ENCODE data around the gene FAS. TPM values are rescaled to one million over a fixed set of nuclear protein-coding genes. Genes with fewer than 3 reads are reported as not detected.

The FAS gene
- total and polyA plus RNA-seq, 2 experiments from 2014 or later, result 7.3 to 14.1 TPM

DNA sequence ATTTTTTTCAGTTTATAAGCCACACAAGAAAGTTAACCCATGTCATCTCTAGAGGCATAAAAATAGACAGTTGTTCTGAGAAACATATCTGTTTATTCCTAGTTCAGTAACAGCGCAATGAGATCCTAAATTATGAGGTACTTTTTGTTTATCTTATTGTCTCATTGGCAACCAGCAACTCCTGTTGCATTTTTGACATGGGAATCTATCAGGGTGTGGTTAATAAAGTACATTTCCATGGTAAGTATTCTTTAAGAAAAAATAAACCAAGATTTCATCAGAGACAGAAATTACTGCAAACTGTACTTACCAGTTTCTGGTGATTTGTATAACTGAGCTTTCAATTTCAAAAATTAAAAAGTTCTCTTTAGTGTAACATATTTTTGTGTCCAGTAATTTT is 9.0 kb downstream of the FAS start:
- no peak for DNase-seq (ENCODE audit: low spot score)
- Histone ChIP-seq H3K9me3 (ENCODE audit: low read depth) (no peaks in the 10 kb centered on the region), H3K4me3 (no peak overlapping the region), H3K36me3 (replicated peaks; ENCODE audit: insufficient read depth, low read depth) (no peaks in the 10 kb centered on the region), H2AFZ (no peak overlapping the region), H4K20me1 (ENCODE audit: insufficient read depth, poor library complexity, severe bottlenecking) (no peaks in the 10 kb centered on the region), H3K4me2 (no peak overlapping the region), H3K27ac (no peak overlapping the region), H3K9me2 (replicated peaks; ENCODE audit: insufficient read depth) (no peaks in the 10 kb centered on the region), H3K4me1 (ENCODE audit: insufficient read depth) (no peaks in the 10 kb centered on the region), H3K79me2 (no peaks in the 10 kb centered on the region), H3K27me3 (no peaks in the 10 kb centered on the region)
- TF ChIP-seq EZH2phosphoT487 (IDR thresholded peaks at IDR 0.05; ENCODE audit: low read depth, severe bottlenecking, unreplicated experiment), result no peak
- TF ChIP-seq EZH2 (IDR thresholded peaks at IDR 0.05; ENCODE audit: borderline replicate concordance), result no peak
- TF ChIP-seq CTCF (IDR thresholded peaks at IDR 0.05; ENCODE audit: poor library complexity), result no peak
- WGBS (ENCODE audit: low lambda C conversion rate, missing lambda C conversion rate), result 70% methylated on average over 1 of the region's 1 CpG

DNA sequence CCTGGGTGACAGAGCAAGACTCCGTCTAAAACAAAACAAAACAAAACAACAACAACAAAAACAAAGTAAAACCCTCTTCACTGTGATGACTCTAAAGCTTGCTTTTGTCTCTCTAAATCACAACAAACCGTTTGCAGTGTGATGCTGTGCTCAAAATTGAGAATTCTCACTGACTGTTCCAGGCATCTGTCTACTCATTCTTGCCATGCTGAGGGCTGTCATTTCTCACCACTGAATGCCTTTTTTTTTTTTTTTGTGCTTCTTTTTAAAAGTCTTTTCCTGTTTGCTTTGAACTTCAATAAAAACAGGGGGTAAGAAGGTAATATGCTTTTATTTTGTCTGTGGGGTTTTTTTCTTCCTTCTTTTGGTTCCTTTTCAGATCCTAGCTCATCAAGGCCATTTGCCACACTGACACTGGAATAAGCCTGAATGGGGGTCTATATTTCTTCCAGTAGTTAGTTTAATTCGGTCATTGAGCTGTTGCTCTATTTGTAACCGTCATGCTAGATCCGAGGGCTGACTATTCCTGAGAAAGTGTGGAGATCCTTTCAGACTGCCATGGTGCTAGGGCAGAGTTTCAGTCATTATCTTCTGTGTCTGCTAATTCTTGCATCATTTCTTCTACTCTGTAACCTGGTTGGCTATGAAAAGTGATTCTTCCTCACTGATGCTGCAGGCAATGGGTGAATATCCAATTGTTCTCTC is 10.6 kb downstream of the FAS start:
- DNase-seq (ENCODE audit: low spot score), result no peak
- no peaks in the 10 kb centered on the region for H3K79me2 ChIP-seq
- TF ChIP-seq EZH2phosphoT487 (IDR thresholded peaks at IDR 0.05; ENCODE audit: low read depth, severe bottlenecking, unreplicated experiment) (no peak), CTCF (IDR thresholded peaks at IDR 0.05; ENCODE audit: poor library complexity) (no peak), EZH2 (IDR thresholded peaks at IDR 0.05; ENCODE audit: borderline replicate concordance) (no peak)
- H3K4me3 ChIP-seq, result no peak overlapping the region
- no peaks in the 10 kb centered on the region for H3K9me3 ChIP-seq (ENCODE audit: low read depth)
- H3K27ac ChIP-seq, result no peak overlapping the region
- H3K9me2 ChIP-seq (replicated peaks; ENCODE audit: insufficient read depth), result no peaks in the 10 kb centered on the region
- H3K36me3 ChIP-seq (replicated peaks; ENCODE audit: insufficient read depth, low read depth), result no peaks in the 10 kb centered on the region
- no peaks in the 10 kb centered on the region for H4K20me1 ChIP-seq (ENCODE audit: insufficient read depth, poor library complexity, severe bottlenecking)
- no peaks in the 10 kb centered on the region for H3K27me3 ChIP-seq
- WGBS (ENCODE audit: low lambda C conversion rate, missing lambda C conversion rate), result 83% methylated on average over 5 of the region's 5 CpGs
- H2AFZ ChIP-seq, result no peak overlapping the region
- no peaks in the 10 kb centered on the region for H3K4me1 ChIP-seq (ENCODE audit: insufficient read depth)
- H3K4me2 ChIP-seq, result no peak overlapping the region

DNA sequence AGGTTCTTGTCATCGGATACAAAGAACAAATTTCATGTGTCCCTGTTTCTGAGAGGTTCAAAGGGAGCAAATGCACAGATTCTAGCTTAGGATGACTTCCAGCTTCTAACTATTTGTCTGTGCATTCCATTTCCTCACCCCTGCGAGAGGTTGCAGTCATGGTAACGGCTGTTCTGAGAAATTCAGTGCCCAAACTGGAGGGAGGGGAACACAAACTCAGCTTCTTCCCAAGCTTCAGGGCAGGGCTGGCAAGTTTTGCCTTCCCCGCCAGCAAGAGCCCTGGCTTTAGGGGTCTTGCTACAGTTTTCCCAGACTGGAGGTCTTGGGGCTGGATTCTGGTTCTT is 11.1 kb downstream of the FAS start:
- WGBS (ENCODE audit: low lambda C conversion rate, missing lambda C conversion rate), result 70% methylated on average over 4 of the region's 4 CpGs
- no peaks in the 10 kb centered on the region for H3K79me2 ChIP-seq
- no peak for DNase-seq (ENCODE audit: low spot score)
- H3K4me2 ChIP-seq, result no peak overlapping the region
- H2AFZ ChIP-seq, result no peak overlapping the region
- H3K9me3 ChIP-seq (ENCODE audit: low read depth), result no peaks in the 10 kb centered on the region
- no peak overlapping the region for H3K4me3 ChIP-seq
- H3K9me2 ChIP-seq (replicated peaks; ENCODE audit: insufficient read depth), result no peaks in the 10 kb centered on the region
- H3K36me3 ChIP-seq (replicated peaks; ENCODE audit: insufficient read depth, low read depth), result no peaks in the 10 kb centered on the region
- no peak overlapping the region for H3K27ac ChIP-seq
- H4K20me1 ChIP-seq (ENCODE audit: insufficient read depth, poor library complexity, severe bottlenecking), result no peaks in the 10 kb centered on the region
- H3K27me3 ChIP-seq, result no peaks in the 10 kb centered on the region
- TF ChIP-seq EZH2phosphoT487 (IDR thresholded peaks at IDR 0.05; ENCODE audit: low read depth, severe bottlenecking, unreplicated experiment), result no peak
- TF ChIP-seq CTCF (IDR thresholded peaks at IDR 0.05; ENCODE audit: poor library complexity), result no peak
- TF ChIP-seq EZH2 (IDR thresholded peaks at IDR 0.05; ENCODE audit: borderline replicate concordance), result no peak
- H3K4me1 ChIP-seq (ENCODE audit: insufficient read depth), result no peaks in the 10 kb centered on the region

All from hepatocyte (in vitro differentiated cells).